Mesangial cell (primary cell): ENCODE data around the gene PLD2. TPM values are rescaled to one million over a fixed set of nuclear protein-coding genes. Genes with fewer than 3 reads are reported as not detected.

ENCODE experiments used
- total RNA-seq: library from RNA; depleted of rRNA; stranded (reverse); fragments of >200 nt; gene quantifications from 2 replicates; pipeline ENCODE4 v1.2.3, GENCODE V29; 2015

Gene PLD2, protein sequence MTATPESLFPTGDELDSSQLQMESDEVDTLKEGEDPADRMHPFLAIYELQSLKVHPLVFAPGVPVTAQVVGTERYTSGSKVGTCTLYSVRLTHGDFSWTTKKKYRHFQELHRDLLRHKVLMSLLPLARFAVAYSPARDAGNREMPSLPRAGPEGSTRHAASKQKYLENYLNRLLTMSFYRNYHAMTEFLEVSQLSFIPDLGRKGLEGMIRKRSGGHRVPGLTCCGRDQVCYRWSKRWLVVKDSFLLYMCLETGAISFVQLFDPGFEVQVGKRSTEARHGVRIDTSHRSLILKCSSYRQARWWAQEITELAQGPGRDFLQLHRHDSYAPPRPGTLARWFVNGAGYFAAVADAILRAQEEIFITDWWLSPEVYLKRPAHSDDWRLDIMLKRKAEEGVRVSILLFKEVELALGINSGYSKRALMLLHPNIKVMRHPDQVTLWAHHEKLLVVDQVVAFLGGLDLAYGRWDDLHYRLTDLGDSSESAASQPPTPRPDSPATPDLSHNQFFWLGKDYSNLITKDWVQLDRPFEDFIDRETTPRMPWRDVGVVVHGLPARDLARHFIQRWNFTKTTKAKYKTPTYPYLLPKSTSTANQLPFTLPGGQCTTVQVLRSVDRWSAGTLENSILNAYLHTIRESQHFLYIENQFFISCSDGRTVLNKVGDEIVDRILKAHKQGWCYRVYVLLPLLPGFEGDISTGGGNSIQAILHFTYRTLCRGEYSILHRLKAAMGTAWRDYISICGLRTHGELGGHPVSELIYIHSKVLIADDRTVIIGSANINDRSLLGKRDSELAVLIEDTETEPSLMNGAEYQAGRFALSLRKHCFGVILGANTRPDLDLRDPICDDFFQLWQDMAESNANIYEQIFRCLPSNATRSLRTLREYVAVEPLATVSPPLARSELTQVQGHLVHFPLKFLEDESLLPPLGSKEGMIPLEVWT
- total RNA-seq: 13.5 and 30.9 TPM in 2 replicates

DNA sequence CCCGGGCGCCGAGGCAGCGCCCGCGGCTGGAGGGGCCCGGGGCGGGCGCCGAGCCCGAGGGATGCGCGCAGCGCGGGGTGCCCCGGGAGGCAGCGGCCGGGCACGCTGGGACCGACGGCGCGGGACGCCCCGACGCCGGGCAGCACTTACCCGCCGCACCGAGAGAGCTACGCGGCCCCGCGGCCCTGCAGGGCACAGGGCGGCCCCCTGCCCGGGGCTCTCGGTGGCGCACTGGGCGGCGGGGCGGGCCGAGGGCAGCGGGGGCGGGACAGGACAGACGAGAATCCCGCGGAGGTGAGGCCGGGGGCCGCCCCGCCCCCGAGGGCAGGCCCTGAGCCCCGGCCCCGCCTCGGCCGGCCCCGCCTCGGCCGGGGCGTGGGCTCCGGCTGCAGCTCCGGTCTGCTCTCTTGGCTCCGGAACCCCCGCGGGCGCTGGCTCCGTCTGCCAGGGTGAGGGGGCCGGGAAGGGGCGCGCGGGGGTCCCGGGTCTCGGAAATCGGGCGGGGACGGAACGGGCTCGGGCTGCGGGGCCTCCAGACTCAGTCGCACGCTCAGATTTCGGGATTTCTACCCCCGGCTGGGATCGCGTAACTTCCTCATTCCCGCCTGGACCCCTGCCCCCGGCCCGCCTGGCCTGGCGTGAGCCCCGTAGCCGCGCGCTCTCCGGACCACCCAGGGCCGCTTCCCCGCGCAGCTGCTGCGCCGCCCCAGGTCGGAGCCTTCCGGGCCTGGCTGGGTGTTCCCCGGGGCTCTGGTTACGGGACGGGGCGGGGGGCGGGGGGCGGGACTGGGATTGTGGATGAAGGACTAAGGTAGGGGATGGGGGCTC lies at the start of gene PLD2:
Gene PLD2, plus strand, starts transcription at position 376 of the 828 bp plus-strand sequence. CDS start 621 bp downstream, outside the sequence.

DNA sequence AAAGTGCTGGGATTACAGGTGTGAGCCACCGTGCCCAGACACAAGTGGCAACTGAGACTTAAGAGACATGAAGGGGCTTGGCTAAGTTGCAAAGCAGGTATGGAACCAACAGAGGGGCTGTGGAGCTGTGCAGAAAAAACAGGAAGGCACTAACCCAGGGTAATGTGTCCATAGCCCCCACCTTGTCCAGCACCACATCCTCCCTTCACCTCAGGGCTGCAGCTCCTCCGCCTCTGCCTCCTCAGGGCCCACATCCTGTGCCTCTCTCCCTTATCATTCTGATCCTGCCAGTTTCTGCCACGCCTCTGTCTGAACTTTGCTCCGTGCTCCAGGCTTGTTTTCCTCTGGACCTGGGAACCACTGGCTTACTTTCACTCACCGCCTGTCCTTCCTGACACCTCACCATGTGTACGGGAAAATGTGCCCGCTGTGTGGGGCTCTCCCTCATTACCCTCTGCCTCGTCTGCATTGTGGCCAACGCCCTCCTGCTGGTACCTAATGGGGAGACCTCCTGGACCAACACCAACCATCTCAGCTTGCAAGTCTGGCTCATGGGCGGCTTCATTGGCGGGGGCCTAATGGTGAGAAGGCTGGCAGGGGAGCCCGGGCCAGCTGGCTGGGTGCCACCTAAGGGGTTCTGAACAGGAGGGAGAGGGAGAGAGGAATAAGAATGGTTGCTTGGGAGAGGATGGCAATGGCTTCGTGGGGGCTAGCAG lies 35.3 kb upstream of the PLD2 start, which contains the start of gene TM4SF5:
Gene TM4SF5, plus strand, starts transcription at position 368 of the 716 bp plus-strand sequence. Its CDS starts 37 bp downstream, at position 405.

DNA sequence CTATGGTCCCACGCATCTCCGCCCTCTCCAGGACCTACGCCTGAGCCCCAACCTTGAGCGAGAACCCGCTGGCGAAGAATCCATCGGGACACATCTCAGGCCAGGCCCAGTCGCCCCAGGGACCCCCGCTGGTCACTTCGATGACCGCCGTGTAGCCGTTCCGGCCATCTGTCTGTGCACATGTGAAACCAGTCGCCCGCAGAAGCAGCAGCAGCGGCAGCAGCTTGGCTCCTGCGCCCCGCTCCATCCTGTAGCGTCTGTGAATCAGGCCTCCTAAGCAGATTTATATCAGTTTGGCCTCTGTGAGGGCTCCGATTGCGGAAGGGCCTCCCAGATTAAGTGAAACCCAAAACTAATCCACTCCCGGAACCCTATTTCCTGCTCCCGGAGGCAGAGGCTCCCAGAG lies 20.8 kb upstream of the PLD2 start, which contains the start of gene VMO1:
Gene VMO1, minus strand, starts transcription at position 259 of the 406 bp plus-strand sequence. Its CDS starts 12 bp downstream, at position 247.

DNA sequence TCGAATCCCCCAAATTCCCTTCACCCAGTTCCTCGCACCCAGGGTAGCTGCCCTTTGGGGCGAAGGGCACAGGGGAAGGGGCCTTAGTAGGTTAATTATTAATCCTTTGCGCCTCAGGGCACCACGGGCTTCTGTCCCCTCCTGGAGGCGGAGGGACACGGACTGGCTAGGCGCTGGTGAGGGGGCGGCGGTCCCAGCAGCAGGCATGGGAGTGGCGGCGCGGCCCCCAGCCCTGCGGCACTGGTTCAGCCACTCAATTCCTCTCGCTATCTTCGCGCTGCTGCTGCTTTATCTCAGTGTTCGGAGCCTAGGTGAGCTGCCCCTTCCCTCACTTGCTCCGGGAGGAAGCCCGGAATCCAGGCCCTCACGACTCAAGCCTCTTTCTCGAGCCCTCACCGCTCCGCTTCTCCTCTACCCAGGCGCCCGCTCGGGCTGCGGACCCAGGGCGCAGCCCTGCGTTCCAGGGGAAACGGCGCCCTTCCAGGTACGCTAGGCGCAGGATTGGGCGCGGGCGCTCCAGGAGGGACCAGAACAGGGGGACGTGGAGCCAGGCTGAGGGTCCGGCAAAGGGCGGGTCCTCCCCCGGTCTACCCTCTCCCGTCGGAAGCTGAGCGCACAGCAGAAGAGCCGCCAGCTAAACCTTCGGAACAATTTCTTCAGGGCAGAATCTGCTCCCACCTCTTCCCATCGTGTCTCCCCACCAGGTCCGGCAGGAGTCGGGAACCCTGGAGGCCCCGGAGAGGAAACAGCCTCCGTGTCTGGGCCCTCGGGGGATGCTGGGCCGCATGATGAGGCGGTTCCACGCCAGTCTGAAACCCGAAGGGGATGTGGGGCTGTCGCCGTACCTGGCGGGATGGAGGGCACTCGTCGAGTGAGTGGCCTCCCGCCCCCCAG lies 17.9 kb upstream of the PLD2 start, which contains the start of gene GLTPD2:
Gene GLTPD2, plus strand, starts transcription at position 158 of the 894 bp plus-strand sequence. Its CDS starts 48 bp downstream, at position 206.

DNA sequence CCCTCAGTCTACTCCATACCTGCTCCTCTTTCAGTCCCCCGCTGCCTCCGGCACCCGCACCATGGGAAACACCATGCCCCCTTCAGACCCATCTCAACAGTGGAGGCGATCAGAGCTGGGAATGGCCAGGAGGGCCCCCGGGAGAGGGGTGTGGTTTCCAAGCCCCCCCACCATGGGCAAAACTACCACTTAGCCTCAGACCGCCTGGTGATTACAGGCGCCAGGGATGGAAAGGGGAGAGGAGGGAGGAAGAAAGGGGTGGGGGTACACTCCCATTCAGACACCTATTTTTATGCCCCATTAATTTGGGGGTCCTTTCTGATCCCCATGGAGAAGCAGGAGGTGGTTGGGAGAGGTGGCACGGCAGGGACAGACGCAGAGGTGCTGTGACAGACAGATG lies 4.7 kb upstream of the PLD2 start, which contains the start of gene C17orf114:
Gene C17orf114, minus strand, starts transcription at position 101 of the 400 bp plus-strand sequence.

DNA sequence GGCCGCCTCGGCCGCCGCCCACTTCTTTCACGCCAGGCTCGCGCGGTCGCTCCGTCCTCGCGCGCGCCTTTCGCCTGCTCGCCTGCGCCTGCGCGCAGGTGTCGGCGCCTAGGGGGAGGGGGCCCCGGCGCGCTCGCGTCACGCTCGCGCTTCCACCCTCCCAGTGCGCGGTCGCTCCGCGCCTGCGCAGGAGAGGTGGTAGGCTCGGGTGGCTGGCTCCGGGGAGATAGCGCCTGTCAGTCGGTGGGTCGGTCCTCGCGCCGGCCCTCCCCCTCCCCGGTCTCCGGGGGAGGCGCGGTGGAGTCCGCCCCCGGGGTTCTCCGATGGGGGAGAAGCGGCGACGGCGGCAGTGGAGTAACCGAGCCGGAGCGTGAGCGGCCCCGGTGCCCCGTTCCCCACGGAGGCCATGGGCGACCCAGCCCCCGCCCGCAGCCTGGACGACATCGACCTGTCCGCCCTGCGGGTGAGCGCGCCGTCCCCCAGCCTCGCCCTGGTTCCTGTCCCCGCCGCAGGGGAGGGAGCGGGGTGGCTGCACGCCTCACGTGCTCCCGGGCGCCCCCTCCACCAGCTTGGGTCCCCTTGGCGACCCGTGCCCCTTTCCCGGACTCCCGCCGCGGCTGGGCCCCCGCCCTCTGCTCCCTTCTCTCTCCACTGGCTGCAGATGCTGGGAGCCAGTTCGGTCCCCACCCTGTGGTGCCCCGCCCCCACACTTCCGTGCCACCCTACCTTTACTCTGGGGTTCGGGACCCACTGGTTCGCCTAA lies 26.4 kb downstream of the PLD2 start, which contains the start of gene MINK1:
Gene MINK1, plus strand, starts transcription at position 163 of the 763 bp plus-strand sequence. Its CDS starts 244 bp downstream, at position 407.

Other genes starting within 250 kb of the PLD2 start
- not detected in 2 replicates for gene GGT6, start 246.6 kb upstream of the PLD2 start, total RNA-seq
- 0.33 and 16.9 TPM in 2 replicates for gene SMTNL2, start 222.6 kb upstream of the PLD2 start, total RNA-seq
- gene ALOX15, start 165.5 kb upstream of the PLD2 start, total RNA-seq: under 0.01 TPM in 1 of 2 replicates, not detected in the other
- gene PELP1, start 103.0 kb upstream of the PLD2 start, total RNA-seq: 51.6 and 56.2 TPM in 2 replicates
- gene ARRB2, start 96.5 kb upstream of the PLD2 start, total RNA-seq: 9.0 and 10.3 TPM in 2 replicates
- gene MED11, start 75.7 kb upstream of the PLD2 start, total RNA-seq: 17.1 and 22.3 TPM in 2 replicates
- 0.13 and 0.16 TPM in 2 replicates for gene ZMYND15, start 67.3 kb upstream of the PLD2 start, total RNA-seq
- gene CXCL16, start 67.2 kb upstream of the PLD2 start, total RNA-seq: 2.1 and 10.4 TPM in 2 replicates
- gene TM4SF5, start 35.3 kb upstream of the PLD2 start, total RNA-seq: not detected in 2 replicates
- 1.1 TPM in 1 of 2 replicates, not detected in the other for gene VMO1, start 20.8 kb upstream of the PLD2 start, total RNA-seq
- gene GLTPD2, start 18.2 kb upstream of the PLD2 start, total RNA-seq: 0.49 TPM in 1 of 2 replicates, not detected in the other
- gene PSMB6, start 11.0 kb upstream of the PLD2 start, total RNA-seq: 181 and 242 TPM in 2 replicates
- 18.9 and 22.6 TPM in 2 replicates for gene MINK1, start 26.2 kb downstream of the PLD2 start, total RNA-seq
- gene C17orf107, start 92.4 kb downstream of the PLD2 start, total RNA-seq: 1.8 and 8.4 TPM in 2 replicates
- gene CHRNE, start 95.9 kb downstream of the PLD2 start, total RNA-seq: 0.16 and 1.4 TPM in 2 replicates
- not detected in 2 replicates for gene GP1BA, start 125.1 kb downstream of the PLD2 start, total RNA-seq
- gene SLC25A11, start 132.9 kb downstream of the PLD2 start, total RNA-seq: 66.6 and 80.7 TPM in 2 replicates
- 53.3 and 56.0 TPM in 2 replicates for gene RNF167, start 133.1 kb downstream of the PLD2 start, total RNA-seq
- 1,852 and 3,641 TPM in 2 replicates for gene PFN1, start 141.4 kb downstream of the PLD2 start, total RNA-seq
- gene ENO3, start 144.0 kb downstream of the PLD2 start, total RNA-seq: 2.0 and 5.2 TPM in 2 replicates
- 41.7 and 55.0 TPM in 2 replicates for gene SPAG7, start 160.7 kb downstream of the PLD2 start, total RNA-seq
- 21.5 and 30.9 TPM in 2 replicates for gene CAMTA2, start 180.5 kb downstream of the PLD2 start, total RNA-seq
- 0.33 and 2.0 TPM in 2 replicates for gene INCA1, start 190.4 kb downstream of the PLD2 start, total RNA-seq
- 68.6 and 71.5 TPM in 2 replicates for gene KIF1C, start 190.8 kb downstream of the PLD2 start, total RNA-seq
- gene SLC52A1, start 228.3 kb downstream of the PLD2 start, total RNA-seq: under 0.01 TPM in 1 of 2 replicates, not detected in the other